LNCaP clone FGC (cell line): ENCODE data around the gene FBXL7.

Experiments
- DNase-seq: peaks from one replicate; pipeline ENCODE4 v3.0.0-alpha.2; 2011; ENCODE audit warnings: low read depth
- H3K4me3 ChIP-seq: 2 replicates; pipeline ENCODE4 v1.5.1; 2011; ENCODE audit warnings: mild to moderate bottlenecking, low read depth, low read length, control low read depth
- TF ChIP-seq, protein P1 (sequence below): IDR thresholded peaks from 2 replicates; pipeline ENCODE4 v1.5.1; 2012; ENCODE audit warnings: mild to moderate bottlenecking; ENCODE audit not compliant: control insufficient read depth, insufficient read depth; ENCODE audit errors: extremely low read depth

The FBXL7 gene

DNA sequence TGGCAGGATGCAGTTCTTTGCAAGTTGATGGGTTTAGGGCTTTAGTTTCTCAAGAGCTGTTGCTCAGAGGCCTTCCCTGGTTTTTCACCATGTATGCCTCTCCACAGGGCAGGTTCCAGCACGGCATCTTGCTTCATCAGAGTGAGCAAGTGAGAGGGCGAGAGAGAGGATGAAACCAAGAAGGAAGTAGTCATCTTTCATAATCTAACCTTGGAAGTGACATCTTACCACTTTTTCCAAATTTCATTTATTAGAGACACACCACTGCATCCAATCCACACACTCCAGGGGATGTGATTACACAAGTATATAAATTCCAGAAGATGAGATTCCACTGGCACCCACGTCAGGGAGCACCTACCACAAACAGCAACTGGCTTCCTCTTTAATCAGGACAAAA lies 385.2 kb downstream of the FBXL7 start:
- TF ChIP-seq, protein P1, sequence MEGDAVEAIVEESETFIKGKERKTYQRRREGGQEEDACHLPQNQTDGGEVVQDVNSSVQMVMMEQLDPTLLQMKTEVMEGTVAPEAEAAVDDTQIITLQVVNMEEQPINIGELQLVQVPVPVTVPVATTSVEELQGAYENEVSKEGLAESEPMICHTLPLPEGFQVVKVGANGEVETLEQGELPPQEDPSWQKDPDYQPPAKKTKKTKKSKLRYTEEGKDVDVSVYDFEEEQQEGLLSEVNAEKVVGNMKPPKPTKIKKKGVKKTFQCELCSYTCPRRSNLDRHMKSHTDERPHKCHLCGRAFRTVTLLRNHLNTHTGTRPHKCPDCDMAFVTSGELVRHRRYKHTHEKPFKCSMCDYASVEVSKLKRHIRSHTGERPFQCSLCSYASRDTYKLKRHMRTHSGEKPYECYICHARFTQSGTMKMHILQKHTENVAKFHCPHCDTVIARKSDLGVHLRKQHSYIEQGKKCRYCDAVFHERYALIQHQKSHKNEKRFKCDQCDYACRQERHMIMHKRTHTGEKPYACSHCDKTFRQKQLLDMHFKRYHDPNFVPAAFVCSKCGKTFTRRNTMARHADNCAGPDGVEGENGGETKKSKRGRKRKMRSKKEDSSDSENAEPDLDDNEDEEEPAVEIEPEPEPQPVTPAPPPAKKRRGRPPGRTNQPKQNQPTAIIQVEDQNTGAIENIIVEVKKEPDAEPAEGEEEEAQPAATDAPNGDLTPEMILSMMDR = no peak
- DNase-seq = no peak
- no peak overlapping the region for H3K4me3 ChIP-seq

DNA sequence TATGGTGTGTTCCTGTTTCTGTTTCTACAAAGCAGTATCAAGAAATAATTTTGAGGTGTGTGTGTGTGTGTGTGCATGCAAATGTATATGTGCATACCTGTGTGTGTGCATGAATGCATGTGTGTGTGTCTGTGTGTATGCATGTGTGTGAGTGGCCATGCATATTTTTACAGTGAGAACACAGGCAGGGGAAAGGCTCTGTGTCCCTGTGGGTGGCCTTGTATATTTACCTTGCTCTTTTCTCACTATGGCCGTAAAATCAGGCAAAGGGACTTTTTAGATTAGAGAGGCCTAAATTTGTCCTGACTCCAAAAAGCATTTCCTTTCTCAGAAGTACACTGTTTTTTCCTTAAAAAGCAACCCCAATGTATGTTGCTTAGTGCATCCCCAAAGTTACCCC lies 386.2 kb downstream of the FBXL7 start:
- TF ChIP-seq, protein P1 = no peak
- no peak for DNase-seq
- no peak overlapping the region for H3K4me3 ChIP-seq

DNA sequence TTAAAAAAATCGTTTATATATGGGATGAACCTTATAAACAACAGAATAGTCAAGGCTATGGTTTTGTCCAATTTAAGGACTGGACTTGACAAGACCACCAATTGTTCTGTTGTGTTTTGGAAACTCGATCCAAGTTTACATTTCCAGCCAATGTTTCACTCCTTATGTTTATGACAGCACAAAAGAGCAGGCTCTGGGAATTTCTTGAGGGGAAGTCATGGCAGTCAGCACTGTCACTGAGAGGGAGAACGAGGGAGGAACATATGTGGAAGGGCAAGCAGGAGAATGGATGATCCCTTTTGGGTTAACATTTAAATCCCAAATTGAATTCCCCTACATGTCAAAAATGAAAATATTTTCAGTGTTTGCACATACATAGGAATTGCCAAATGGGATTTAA lies 387.1 kb downstream of the FBXL7 start:
- no peak overlapping the region for H3K4me3 ChIP-seq
- DNase-seq = no peak
- TF ChIP-seq, protein P1 = no peak

GRCh38 chr5:15889001-15889400 lies 389.0 kb downstream of the FBXL7 start:
- no peak for DNase-seq
- TF ChIP-seq, protein P1 = no peak
- no peak overlapping the region for H3K4me3 ChIP-seq

DNA sequence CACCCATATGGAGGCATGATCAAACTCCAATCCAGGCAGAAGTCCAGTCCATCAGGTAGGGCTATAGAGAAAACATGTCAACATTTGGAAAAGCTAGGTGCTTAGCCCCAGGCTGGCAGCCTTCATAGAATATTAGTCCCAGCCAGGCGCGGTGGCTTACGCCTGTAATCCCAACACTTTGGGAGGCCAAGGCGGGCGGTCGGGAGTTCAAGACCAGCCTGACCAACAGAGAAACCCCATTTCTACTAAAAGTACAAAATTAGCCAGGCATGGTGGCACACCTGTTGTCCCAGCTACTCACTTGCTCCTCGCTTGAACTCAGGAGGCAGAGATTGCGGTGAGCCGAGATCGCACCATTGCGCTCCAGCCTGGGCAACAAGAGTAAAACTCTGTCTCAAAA lies 393.9 kb downstream of the FBXL7 start:
- TF ChIP-seq, protein P1 = no peak
- no peak for DNase-seq
- no peak overlapping the region for H3K4me3 ChIP-seq

DNA sequence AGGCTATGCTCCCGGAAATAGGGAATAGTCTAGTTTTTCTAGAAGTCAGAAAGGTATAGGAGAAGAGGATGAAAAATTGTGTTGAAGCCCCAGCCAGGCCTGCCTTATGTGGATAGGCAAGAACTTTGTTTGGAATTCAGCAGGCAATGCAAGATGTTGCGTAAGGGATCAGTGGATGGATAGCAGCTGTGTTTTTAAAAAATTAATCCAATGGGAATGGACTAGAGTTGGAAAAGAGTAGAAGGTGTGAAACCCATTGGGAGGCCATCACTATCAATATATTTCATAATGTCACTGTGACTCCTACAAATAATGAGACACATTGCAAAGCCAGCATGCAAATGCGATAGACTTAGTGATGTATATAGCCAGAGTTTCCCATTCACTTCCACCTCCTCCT lies 397.7 kb downstream of the FBXL7 start:
- no peak for DNase-seq
- no peak overlapping the region for H3K4me3 ChIP-seq
- TF ChIP-seq, protein P1 = no peak

DNA sequence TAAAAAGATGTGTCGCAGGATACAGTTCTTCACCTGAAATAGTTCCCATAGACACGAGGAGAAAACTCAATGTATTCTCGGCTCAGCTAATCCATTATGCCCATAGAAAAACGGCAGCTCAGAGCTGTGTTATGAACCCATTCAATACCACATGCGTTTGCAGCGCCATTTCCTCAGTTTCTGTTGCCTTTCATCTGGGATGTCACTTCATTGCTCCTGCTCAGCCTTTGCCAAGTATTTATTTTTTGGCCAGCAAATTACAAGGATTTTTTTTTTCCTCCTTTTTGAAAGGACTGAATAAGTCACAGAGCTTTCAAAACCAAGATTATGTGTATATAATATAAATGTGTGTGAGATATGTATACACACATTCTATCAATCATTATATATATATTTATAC lies 398.7 kb downstream of the FBXL7 start:
- TF ChIP-seq, protein P1 = no peak
- no peak for DNase-seq
- H3K4me3 ChIP-seq = no peak overlapping the region
